K562 (cell line): ENCODE measurements around the gene PRKAG2. TPM values are rescaled to one million over a fixed set of nuclear protein-coding genes. Genes with fewer than 3 reads are reported as not detected.

Experiments used
- ATAC-seq: fragments of 200-7000 bp; cut with Tn5 transposase; 3 replicates; pipeline ENCODE4 v1.9.1; 2020; ENCODE audit warnings: moderate library complexity
- BruUV-seq: library from RNA; stranded (reverse); fragments of 400-500 nt; replicated peaks from 2 replicates; lab custom pipeline; 2021; lab: Mats Ljungman, UMichigan
- CTCF ChIA-PET: fragments of 300-600 bp; formaldehyde crosslinking; extraction: SDS; loops from one replicate; lab custom pipeline; 2021; ENCODE audit warnings: low intra/inter-chr PET ratio; lab: Yijun Ruan, JAX
- POLR2A ChIA-PET: fragments of 300-600, 350-650 bp; sonication (Branson Sonifier 250); formaldehyde crosslinking; extraction: SDS; loops from one replicate; lab custom pipeline; 2021; ENCODE audit warnings: antibody characterized with exemption, inconsistent platforms; lab: Yijun Ruan, JAX
- DNase-seq, 4 experiments: peaks; one replicate each; pipeline versions ENCODE4 v3.0.0 to v3.0.0-alpha.2; 2011 to 2018; ENCODE audit warnings: low spot score in 3 of 4, mixed read lengths in 3 of 4; ENCODE audit errors: extremely low read depth in 1 of 4
- FAIRE-seq: peaks from 2 replicates; lab custom pipeline; 2011; peaks lifted over from hg19 to GRCh38; lab: Jason Lieb, UNC
- H2AFZ ChIP-seq: 2 replicates; pipeline ENCODE4 v1.6.0; 2011; ENCODE audit warnings: low read depth, low read length, control low read depth, inconsistent platforms
- H3K27ac ChIP-seq: fragments of 200-600 bp; 3 replicates; pipeline ENCODE4 v1.8.0; 2011; ENCODE audit warnings: low read depth, mild to moderate bottlenecking, control low read depth, inconsistent platforms, low read length, moderate library complexity, mixed read lengths; ENCODE audit errors: extremely low read depth
- H3K27me3 ChIP-seq, 2 experiments: fragments of 300-600 bp in 1 of 2; 2 replicates in 1 of 2; 3 replicates in 1 of 2; pipeline versions ENCODE4 v1.6.0 to v1.8.0; 2011; ENCODE audit warnings: inconsistent platforms in 2 of 2, low read length in 2 of 2, mild to moderate bottlenecking in 1 of 2, mixed read lengths in 1 of 2, moderate library complexity in 1 of 2; ENCODE audit not compliant: control insufficient read depth in 2 of 2, insufficient read depth in 2 of 2
- H3K36me3 ChIP-seq: fragments of 300-600 bp; 3 replicates; pipeline ENCODE4 v1.8.0; 2011; ENCODE audit warnings: mild to moderate bottlenecking, low read length, inconsistent platforms; ENCODE audit not compliant: control insufficient read depth, insufficient read depth
- H3K4me1 ChIP-seq, 2 experiments: fragments of 200-600 bp in 1 of 2; replicated peaks in 1 of 2; 2 replicates in 1 of 2; 3 replicates in 1 of 2; pipeline versions ENCODE4 v1.5.1 to v1.8.0; 2011; ENCODE audit warnings: inconsistent platforms in 2 of 2, low read length in 2 of 2, mild to moderate bottlenecking in 1 of 2, mixed read lengths in 1 of 2, moderate library complexity in 1 of 2; ENCODE audit not compliant: control insufficient read depth in 2 of 2, insufficient read depth in 2 of 2
- H3K4me2 ChIP-seq: 2 replicates; pipeline ENCODE4 v1.6.1; 2011; ENCODE audit warnings: low read length, control low read depth, inconsistent platforms, mixed read lengths; ENCODE audit not compliant: insufficient read depth
- H3K4me3 ChIP-seq: fragments of 200-600 bp; sonication (generic), shearing (Covaris generic); 2 replicates; pipeline ENCODE4 v1.5.1; 2016; ENCODE audit warnings: control low read depth, inconsistent platforms
- H3K79me2 ChIP-seq: fragments of 200-600 bp; 3 replicates; pipeline ENCODE4 v1.8.0; 2011; ENCODE audit warnings: low read length, inconsistent platforms; ENCODE audit not compliant: control insufficient read depth, insufficient read depth
- H3K9ac ChIP-seq, 2 experiments: 2 replicates each; pipeline versions ENCODE4 v1.6.0 to v1.6.1; 2011; ENCODE audit warnings: low read depth in 2 of 2, low read length in 2 of 2, control low read depth in 1 of 2, inconsistent platforms in 1 of 2, mild to moderate bottlenecking in 1 of 2, mixed read lengths in 1 of 2; ENCODE audit not compliant: insufficient read depth in 1 of 2
- H3K9me1 ChIP-seq: one replicate; pipeline ENCODE4 v1.6.0; 2011; ENCODE audit warnings: inconsistent platforms, mild to moderate bottlenecking, low read length, moderate library complexity; ENCODE audit not compliant: control insufficient read depth, insufficient read depth
- H3K9me3 ChIP-seq: replicated peaks from 2 replicates; pipeline ENCODE4 v1.5.1; 2011; ENCODE audit warnings: low read depth, low read length, inconsistent platforms; ENCODE audit not compliant: control insufficient read depth, insufficient read depth
- H4K20me1 ChIP-seq: replicated peaks from 2 replicates; pipeline ENCODE4 v1.6.1; 2011; ENCODE audit warnings: low read length, inconsistent platforms, mixed read lengths; ENCODE audit not compliant: control insufficient read depth, insufficient read depth
- PRDM10 ChIP-seq: fragments of 450-650 bp; IDR thresholded peaks from 2 replicates; pipeline ENCODE4 v1.6.1; 2018; ENCODE audit not compliant: partially characterized antibody
- TBP ChIP-seq: optimal IDR thresholded peaks from 2 replicates; pipeline ENCODE3; 2011; ENCODE audit warnings: low read depth, low read length, improper control_type of control experiment
- WGBS: fragments of 100-300 bp; shearing (Covaris generic); methylation state at CpG from one replicate; pipeline ENCODE4 v1.1.6; 2016; ENCODE audit warnings: low coverage, mixed read lengths; ENCODE audit not compliant: insufficient coverage; ENCODE audit errors: missing lambda C conversion rate; 5-methylcytosine and 5-hydroxymethylcytosine counted together
- in situ Hi-C: fragments of 300-500 bp; cut with MboI; formaldehyde crosslinking; loops from 4 replicates; pipeline ENCODE4 v1.15.0; 2018; ENCODE audit warnings: inconsistent platforms, mixed read lengths
- intact Hi-C: fragments of 100-400 bp; cut with micrococcal nuclease; formaldehyde crosslinking; loops from 2 replicates; pipeline ENCODE4 v1.14.2; 2022
- polyA plus RNA-seq, 8 experiments: library from polyadenylated mRNA; depleted of rRNA in 4 of 8; stranded (reverse) in 5 of 8; unstranded in 3 of 8; fragments of >200 nt; fragmentation: Nextera tagmentation in 2 of 8; fragmentation: Illumina TruSeq in 1 of 8; extraction: Ambion mirVana in 2 of 8; extraction: Trizol in 1 of 8; gene quantifications; 2 replicates each; pipeline versions ENCODE4 v1.2.1 to v1.2.3, GENCODE V29; 2011 to 2014; ENCODE audit warnings: inconsistent platforms in 1 of 8, missing spikeins in 1 of 8
- total RNA-seq, 7 experiments: library from RNA; depleted of rRNA in 6 of 7; stranded (reverse); fragments of >200 nt in 6 of 7; fragmentation: Illumina TruSeq in 2 of 7; extraction: Trizol in 2 of 7; gene quantifications; 2 replicates each; pipeline versions ENCODE4 v1.2.1 to v1.2.3, GENCODE V29; 2011 to 2021; ENCODE audit warnings: low replicate concordance in 1 of 7

Gene PRKAG2
- total and polyA plus RNA-seq, 9 of the 15 experiments (the other 6 are each of a cell fraction or from before 2014, with no cell fraction given): 0.99 to 5.6 (median 3.3) TPM

- ATAC-seq (no peak), DNase-seq (no peak), FAIRE-seq (no peak)
- Histone ChIP-seq H3K4me2 (no peak overlapping the region), H3K9me1 (no peaks in the 10 kb centered on the region), H3K79me2 (no peaks in the 10 kb centered on the region), H3K9me3 (no peaks in the 10 kb centered on the region; the same call in 1 of the 2 replicates), H3K27ac (no peak overlapping the region), H3K4me1 (peaks cover 0 to 2% of the 10 kb centered on the region in 2 experiments; a peak in 1 of 5 replicates), H4K20me1 (peaks cover 11% of the 10 kb centered on the region), H3K36me3 (no peaks in the 10 kb centered on the region), H3K27me3 (peaks cover 64 to 83% of the 10 kb centered on the region in 2 experiments), H3K9ac (peak overlapping the region in 1 of 2 experiments; percentile 41; a peak in 1 of 4 replicates), H2AFZ (no peak overlapping the region), H3K4me3 (no peak overlapping the region)
- in situ Hi-C loops (no loop called here), intact Hi-C loops (no loop called here)
- ChIA-PET POLR2A (interaction anchor here (0.6 to 1.3 kb wide), 4 partner anchors 10 to 56 kb away, joined by 3 to 4 read pairs (median 3); no protein-coding TSS in a partner anchor), CTCF (interaction anchor here (0.6 kb wide), 2 partner anchors 10 to 1634 kb away, joined by 3 to 4 read pairs; no protein-coding TSS in a partner anchor)
- TF ChIP-seq PRDM10 (peak; percentile 69), TBP (no peak)
- 5% methylated on average over 25 of the region's 25 CpGs for WGBS
- BruUV-seq: no TSS peak
Observed at GRCh38 chr7:151837285-151838042, 39.5 kb downstream of the PRKAG2 start.
